HepG2 (cell line): ENCODE data around the gene ANKHD1. TPM values are rescaled to one million over a fixed set of nuclear protein-coding genes. Genes with fewer than 3 reads are reported as not detected.

Source experiments
- AGO1 ChIP-seq: fragments of 200-400 bp; formaldehyde crosslinking; IDR thresholded peaks from 2 replicates; pipeline ENCODE4 v1.6.1; 2017; ENCODE audit warnings: mild to moderate bottlenecking, low read depth, low read length, moderate library complexity; ENCODE audit not compliant: poor library complexity, severe bottlenecking
- ARID5B ChIP-seq: IDR thresholded peaks from 2 replicates; pipeline ENCODE4 v1.4.0; 2020; ENCODE audit warnings: mild to moderate bottlenecking, missing genetic modification reagents
- FOXA3 ChIP-seq: IDR thresholded peaks from 2 replicates; pipeline ENCODE4 v1.6.1; 2016; ENCODE audit warnings: missing genetic modification reagents, missing compliant biosample characterization
- HNRNPL ChIP-seq: fragments of 200-400 bp; formaldehyde crosslinking; IDR thresholded peaks from 2 replicates; pipeline ENCODE4 v1.6.1; 2017; ENCODE audit warnings: mild to moderate bottlenecking, low read depth, low read length
- IRF2 ChIP-seq: IDR thresholded peaks from 2 replicates; pipeline ENCODE4 v1.6.1; 2018; ENCODE audit warnings: missing genetic modification reagents, missing compliant biosample characterization
- NKX3-1 ChIP-seq: sonication (generic); formaldehyde crosslinking; IDR thresholded peaks from 2 replicates; pipeline ENCODE4 v1.5.0; 2020; ENCODE audit warnings: missing genetic modification reagents
- PAXIP1 ChIP-seq: sonication (generic); formaldehyde crosslinking; conservative IDR thresholded peaks from 2 replicates; pipeline ENCODE4 v1.4.0; 2020; ENCODE audit warnings: mild to moderate bottlenecking, missing genetic modification reagents, moderate library complexity
- SRY ChIP-seq: sonication (generic); formaldehyde crosslinking; IDR thresholded peaks from 2 replicates; pipeline ENCODE4 v1.8.0; 2022; ENCODE audit warnings: mild to moderate bottlenecking, missing genetic modification reagents
- TERF1 ChIP-seq: sonication (generic); formaldehyde crosslinking; IDR thresholded peaks from 2 replicates; pipeline ENCODE4 v1.8.0; 2022; ENCODE audit warnings: mild to moderate bottlenecking, missing genetic modification reagents, moderate library complexity
- TOE1 ChIP-seq: sonication (generic); formaldehyde crosslinking; IDR thresholded peaks from 2 replicates; pipeline ENCODE4 v1.4.0; 2020; ENCODE audit warnings: mild to moderate bottlenecking, missing genetic modification reagents
- ZBTB14 ChIP-seq: sonication (generic); formaldehyde crosslinking; IDR thresholded peaks from 2 replicates; pipeline ENCODE4 v1.4.0; 2020; ENCODE audit warnings: missing genetic modification reagents
- ZKSCAN5 ChIP-seq: sonication (generic); formaldehyde crosslinking; IDR thresholded peaks from 2 replicates; pipeline ENCODE4 v1.5.1; 2020; ENCODE audit warnings: mild to moderate bottlenecking, missing genetic modification reagents
- ZNF121 ChIP-seq: sonication (generic); formaldehyde crosslinking; IDR thresholded peaks from 2 replicates; pipeline ENCODE4 v1.5.0; 2020; ENCODE audit warnings: mild to moderate bottlenecking, missing genetic modification reagents
- ZNF20 ChIP-seq: sonication (generic); formaldehyde crosslinking; IDR thresholded peaks from 2 replicates; pipeline ENCODE4 v1.4.0; 2020; ENCODE audit warnings: mild to moderate bottlenecking, moderate library complexity, missing genetic modification reagents
- ZNF280B ChIP-seq: sonication (generic); formaldehyde crosslinking; IDR thresholded peaks from 2 replicates; pipeline ENCODE4 v1.5.0; 2020; ENCODE audit warnings: missing genetic modification reagents, mild to moderate bottlenecking, borderline replicate concordance
- ZNF883 ChIP-seq: sonication (generic); formaldehyde crosslinking; IDR thresholded peaks from 2 replicates; pipeline ENCODE4 v1.5.1; 2020; ENCODE audit warnings: mild to moderate bottlenecking, missing genetic modification reagents; ENCODE audit errors: not compliant biosample characterization
- polyA plus RNA-seq, 8 experiments: library from polyadenylated mRNA; depleted of rRNA in 3 of 8; stranded (reverse) in 7 of 8; unstranded in 1 of 8; fragments of >200 nt; fragmentation: Illumina TruSeq in 4 of 8; extraction: Trizol in 4 of 8; gene quantifications; 2 replicates each; pipeline versions ENCODE4 v1.2.1 to v1.2.3, GENCODE V29; 2011 to 2016; ENCODE audit warnings: low read depth in 4 of 8, missing spikeins in 1 of 8, mixed read lengths in 1 of 8; ENCODE audit not compliant: insufficient read depth in 1 of 8
- total RNA-seq, 5 experiments: library from RNA; depleted of rRNA; stranded (reverse); fragments of >200 nt; fragmentation: Illumina TruSeq; extraction: Trizol; gene quantifications; 2 replicates each; pipeline ENCODE4 v1.2.3, GENCODE V29; 2016; ENCODE audit warnings: low read depth in 1 of 5

ANKHD1 gene
- total and polyA plus RNA-seq, 2 of the 13 experiments (the other 11 are each of a cell fraction or from before 2014, with no cell fraction given), result 69.9 to 82.0 TPM

GRCh38 chr5:140547508-140548299, 146.1 kb downstream of the ANKHD1 start, which contains the start of gene EIF4EBP3 (continued):
- no peak for TF ChIP-seq ZBTB14
- TF ChIP-seq TOE1 (CRISPR knock-in tag), result 0 out of 2 replicates have a peak, but pooled peaks have one; percentile 59
- TF ChIP-seq IRF2, result peak; percentile 42
- TF ChIP-seq PAXIP1, result 0 out of 2 replicates have a peak, but pooled peaks have one; percentile 13
- TF ChIP-seq HNRNPL, result 0 out of 2 replicates have a peak, but pooled peaks have one; percentile 32
- TF ChIP-seq ZNF883, result peak; percentile 53
- TF ChIP-seq ZNF280B, result 0 out of 2 replicates have a peak, but pooled peaks have one; percentile 19
- TF ChIP-seq TERF1 (CRISPR knock-in tag), result no peak
- TF ChIP-seq FOXA3, result peak; percentile 69
- TF ChIP-seq ZKSCAN5, result no peak
- peak; percentile 45; the same call in 1 of the 2 replicates for TF ChIP-seq SRY (CRISPR knock-in tag)
- TF ChIP-seq NKX3-1 (CRISPR knock-in tag), result peak; percentile 67
- no peak for TF ChIP-seq ZNF20 (CRISPR knock-in tag)
- TF ChIP-seq ARID5B (CRISPR knock-in tag), result peak; percentile 41; the same call in 1 of the 2 replicates
- TF ChIP-seq ZNF121, result no peak
- TF ChIP-seq AGO1, result peak; percentile 97
